B cell (primary cell): ENCODE results near the gene PLA2G12A. TPM values are rescaled to one million over a fixed set of nuclear protein-coding genes. Genes with fewer than 3 reads are reported as not detected.

Source experiments
- ATAC-seq: fragments of 200-7000 bp; cut with Tn5 transposase; one replicate; pipeline ENCODE4 v1.10.0; 2021; ENCODE audit warnings: low read depth, mild to moderate bottlenecking, moderate number of reproducible peaks, moderate library complexity
- CTCF ChIA-PET: fragments of 350-600 bp; sonication (Branson Sonifier 250); formaldehyde crosslinking; loops from one replicate; lab custom pipeline; 2021; ENCODE audit warnings: antibody characterized with exemption, inconsistent platforms; lab: Charles Lee
- POLR2A ChIA-PET: fragments of 350-600 bp; sonication (Branson Sonifier 250); formaldehyde crosslinking; loops from one replicate; lab custom pipeline; 2021; ENCODE audit warnings: antibody characterized with exemption; lab: Charles Lee
- DNase-seq: peaks from one replicate; pipeline ENCODE4 v3.0.0; 2013
- H2AFZ ChIP-seq: 2 replicates; pipeline ENCODE4 v1.6.1; 2012; ENCODE audit warnings: mild to moderate bottlenecking, low read depth, low read length; ENCODE audit not compliant: insufficient read depth, poor library complexity, severe bottlenecking
- H3K27ac ChIP-seq, 2 donors: 1 replicate in 1 of 2; 2 replicates in 1 of 2; pipeline ENCODE4 v1.5.1; 2012 to 2013; ENCODE audit warnings: low read length in 2 of 2, mild to moderate bottlenecking in 2 of 2, moderate library complexity in 1 of 2
- H3K27me3 ChIP-seq, 4 experiments: fragments of 200-600 bp in 1 of 4; sonication (generic) in 1 of 4; replicated peaks in 1 of 4; 1 replicate in 2 of 4; 2 replicates in 2 of 4; pipeline versions ENCODE4 v1.6.1 to v1.7.0; 2013 to 2016; ENCODE audit warnings: low read length in 3 of 4, mild to moderate bottlenecking in 2 of 4, mixed read lengths in 1 of 4, moderate library complexity in 1 of 4; ENCODE audit not compliant: insufficient read depth in 4 of 4, control insufficient read depth in 3 of 4; ENCODE audit errors: control extremely low read depth in 1 of 4
- H3K36me3 ChIP-seq, 2 experiments: replicated peaks in 1 of 2; 1 replicate in 1 of 2; 2 replicates in 1 of 2; pipeline versions ENCODE4 v1.6.1 to v1.7.1; 2013; ENCODE audit warnings: low read length in 1 of 2; ENCODE audit not compliant: insufficient read depth in 2 of 2, control insufficient read depth in 1 of 2; ENCODE audit errors: control extremely low read depth in 1 of 2, extremely low read depth in 1 of 2
- H3K4me1 ChIP-seq, 2 donors: fragments of 200-600 bp in 1 of 2; sonication (generic) in 1 of 2; 1 replicate in 1 of 2; 2 replicates in 1 of 2; pipeline versions ENCODE4 v1.5.1 to v1.6.1; 2013 to 2017; ENCODE audit warnings: low read length in 2 of 2; ENCODE audit not compliant: control insufficient read depth in 2 of 2, insufficient read depth in 2 of 2
- H3K4me2 ChIP-seq: replicated peaks from 2 replicates; pipeline ENCODE3; 2012; ENCODE audit warnings: mild to moderate bottlenecking, low read depth, low read length; ENCODE audit not compliant: poor library complexity, severe bottlenecking
- H3K4me3 ChIP-seq, 5 experiments: fragments of 200-600 bp in 1 of 5; sonication (generic) in 1 of 5; 1 replicate in 3 of 5; 2 replicates in 2 of 5; pipeline versions ENCODE4 v1.5.1 to v1.7.0; 2011 to 2016; ENCODE audit warnings: low read length in 4 of 5, mild to moderate bottlenecking in 4 of 5, low read depth in 2 of 5, control low read depth in 1 of 5, moderate library complexity in 1 of 5; ENCODE audit not compliant: insufficient read depth in 1 of 5; ENCODE audit errors: control extremely low read depth in 1 of 5, extremely low read depth in 1 of 5
- H3K79me2 ChIP-seq: fragments of 200-600 bp; sonication (generic); one replicate; pipeline ENCODE4 v1.6.0; 2016; ENCODE audit warnings: low read length; ENCODE audit not compliant: control insufficient read depth, insufficient read depth
- H3K9ac ChIP-seq: fragments of 200-600 bp; sonication (generic); 2 replicates; pipeline ENCODE4 v1.6.1; 2017; ENCODE audit warnings: mild to moderate bottlenecking, low read length, moderate library complexity
- H3K9me3 ChIP-seq, 3 donors: one replicate each; pipeline versions ENCODE4 v1.6.1 to v1.7.1; 2013; ENCODE audit warnings: low read length in 2 of 3; ENCODE audit not compliant: control insufficient read depth in 2 of 3, insufficient read depth in 1 of 3; ENCODE audit errors: control extremely low read depth in 1 of 3
- H4K20me1 ChIP-seq: 2 replicates; pipeline ENCODE4 v1.6.0; 2012; ENCODE audit warnings: mild to moderate bottlenecking, low read length; ENCODE audit not compliant: insufficient read depth, control insufficient read depth, poor library complexity, severe bottlenecking
- H3K27ac Mint-ChIP-seq: one replicate; pipeline ENCODE4 v1.8.0; 2021; ENCODE audit warnings: mixed read lengths
- H3K27me3 Mint-ChIP-seq: one replicate; pipeline ENCODE4 v1.8.0; 2021; ENCODE audit warnings: mixed read lengths
- H3K4me1 Mint-ChIP-seq: one replicate; pipeline ENCODE4 v1.8.0; 2021; ENCODE audit warnings: mixed read lengths
- H3K4me3 Mint-ChIP-seq: one replicate; pipeline ENCODE4 v1.8.0; 2021; ENCODE audit warnings: mixed read lengths
- H3K9me3 Mint-ChIP-seq: one replicate; pipeline ENCODE4 v1.8.0; 2022; ENCODE audit warnings: mixed read lengths; ENCODE audit not compliant: insufficient read depth
- EZH2 ChIP-seq: IDR thresholded peaks from 2 replicates; pipeline ENCODE4 v1.6.1; 2012; ENCODE audit warnings: borderline replicate concordance, low read depth, mild to moderate bottlenecking, moderate library complexity, low read length; ENCODE audit not compliant: insufficient read depth, poor library complexity, severe bottlenecking
- WGBS: methylation state at CpG from one replicate; pipeline ENCODE4 v1.1.5; 2013; ENCODE audit warnings: missing lambda C conversion rate; ENCODE audit not compliant: insufficient coverage; 5-methylcytosine and 5-hydroxymethylcytosine counted together
- intact Hi-C: fragments of 100-400 bp; cut with micrococcal nuclease; formaldehyde crosslinking; loops from one replicate; pipeline ENCODE4 v1.10.0; 2022
- polyA plus RNA-seq: library from polyadenylated mRNA; depleted of rRNA; stranded (reverse); fragments of >200 nt; gene quantifications from 2 replicates; pipeline ENCODE4 v1.2.3, GENCODE V29; 2012
- total RNA-seq, 2 donors: library from RNA; stranded (reverse); fragments of 120-200 nt in 1 of 2; gene quantifications; 1 replicate in 1 of 2; 2 replicates in 1 of 2; pipeline versions ENCODE4 v1.2.3 to v1.2.4, GENCODE V29; 2013 to 2022
- TF ChIP-seq, protein P1 (sequence below): fragments of 200-600 bp; IDR thresholded peaks from one replicate; pipeline ENCODE4 v1.8.0; 2022; ENCODE audit warnings: antibody characterized with exemption, mild to moderate bottlenecking

Gene PLA2G12A
- total and polyA plus RNA-seq, 2 donors (not counting 1 experiment from before 2014, with no cell fraction given), result 4.9 to 7.9 TPM

DNA sequence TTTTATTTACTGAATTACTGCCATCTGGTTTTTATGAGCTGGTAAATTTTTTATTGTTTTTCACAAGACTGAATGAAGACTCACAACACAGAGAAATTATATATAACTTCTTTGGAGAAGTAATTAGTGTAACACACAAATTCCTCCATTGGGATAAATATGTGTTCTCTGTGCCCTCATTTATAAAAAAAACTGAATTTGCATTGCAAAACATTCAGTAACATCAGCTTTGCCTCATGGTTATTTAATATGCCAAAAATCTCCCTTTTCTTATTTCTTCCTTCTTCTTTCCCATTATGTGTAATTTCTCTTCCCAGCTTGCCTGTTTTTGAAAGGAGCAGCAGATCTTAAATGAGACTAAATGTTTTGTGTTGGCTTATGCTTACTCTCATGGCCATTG is 45.1 kb downstream of the PLA2G12A start:
- Mint-ChIP-seq H3K27me3 (no peaks in the 10 kb centered on the region), H3K27ac (no peak overlapping the region), H3K9me3 (no peaks in the 10 kb centered on the region), H3K4me1 (peaks cover 12% of the 10 kb centered on the region), H3K4me3 (no peak overlapping the region)
- H3K27me3 ChIP-seq, result no peaks in the 10 kb centered on the region
- ChIA-PET POLR2A (no interaction called here), CTCF (interaction anchor here (0.7 to 1.1 kb wide), 2 partner anchors 16 to 23 kb away, joined by 4 to 5 read pairs; no protein-coding TSS in a partner anchor)
- H3K27ac ChIP-seq, result no peak overlapping the region
- H3K9me3 ChIP-seq, result no peaks in the 10 kb centered on the region
- no peak overlapping the region for H3K9ac ChIP-seq
- no peaks in the 10 kb centered on the region for H4K20me1 ChIP-seq
- H3K4me1 ChIP-seq, result no peaks in the 10 kb centered on the region
- H3K36me3 ChIP-seq, result peaks cover 2 to 51% of the 10 kb centered on the region in 2 experiments
- no peak overlapping the region for H3K4me3 ChIP-seq
- no peaks in the 10 kb centered on the region for H3K79me2 ChIP-seq
- intact Hi-C loops, result no loop called here
- H3K4me2 ChIP-seq, result no peak overlapping the region
- no peak for TF ChIP-seq EZH2
- TF ChIP-seq, protein P1, sequence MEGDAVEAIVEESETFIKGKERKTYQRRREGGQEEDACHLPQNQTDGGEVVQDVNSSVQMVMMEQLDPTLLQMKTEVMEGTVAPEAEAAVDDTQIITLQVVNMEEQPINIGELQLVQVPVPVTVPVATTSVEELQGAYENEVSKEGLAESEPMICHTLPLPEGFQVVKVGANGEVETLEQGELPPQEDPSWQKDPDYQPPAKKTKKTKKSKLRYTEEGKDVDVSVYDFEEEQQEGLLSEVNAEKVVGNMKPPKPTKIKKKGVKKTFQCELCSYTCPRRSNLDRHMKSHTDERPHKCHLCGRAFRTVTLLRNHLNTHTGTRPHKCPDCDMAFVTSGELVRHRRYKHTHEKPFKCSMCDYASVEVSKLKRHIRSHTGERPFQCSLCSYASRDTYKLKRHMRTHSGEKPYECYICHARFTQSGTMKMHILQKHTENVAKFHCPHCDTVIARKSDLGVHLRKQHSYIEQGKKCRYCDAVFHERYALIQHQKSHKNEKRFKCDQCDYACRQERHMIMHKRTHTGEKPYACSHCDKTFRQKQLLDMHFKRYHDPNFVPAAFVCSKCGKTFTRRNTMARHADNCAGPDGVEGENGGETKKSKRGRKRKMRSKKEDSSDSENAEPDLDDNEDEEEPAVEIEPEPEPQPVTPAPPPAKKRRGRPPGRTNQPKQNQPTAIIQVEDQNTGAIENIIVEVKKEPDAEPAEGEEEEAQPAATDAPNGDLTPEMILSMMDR, result no peak
- no peak for DNase-seq
- no peak overlapping the region for H2AFZ ChIP-seq
- ATAC-seq, result no peak

DNA sequence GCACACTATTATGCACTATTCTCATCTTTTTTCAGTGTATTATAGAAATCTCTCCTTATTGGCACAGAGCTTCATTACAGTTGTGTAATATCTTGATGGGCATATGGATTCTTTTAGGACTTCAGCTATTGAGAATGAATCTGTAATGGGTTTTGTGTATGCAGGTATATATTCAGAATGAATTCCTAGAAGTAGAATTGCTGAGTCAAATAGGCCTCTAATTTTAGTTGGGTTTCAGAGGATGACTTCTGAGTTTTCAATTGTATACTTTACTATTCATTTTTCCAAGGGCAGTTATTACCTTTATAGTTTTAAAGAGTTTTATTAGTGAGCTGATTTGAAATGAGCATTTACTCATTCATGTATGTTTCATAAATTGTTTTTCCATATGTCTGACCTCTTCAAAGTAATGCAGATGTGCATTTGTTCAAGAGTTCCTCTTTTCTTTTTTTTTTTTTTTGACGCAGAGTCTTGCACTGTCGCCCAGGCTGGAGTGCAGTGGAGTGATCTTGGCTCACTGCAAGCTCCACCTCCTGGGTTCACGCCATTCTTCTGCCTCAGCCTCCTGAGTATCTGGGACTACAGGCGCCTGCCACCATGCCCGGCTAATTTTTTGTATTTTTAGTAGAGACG is 46.1 kb downstream of the PLA2G12A start:
- Histone ChIP-seq H2AFZ (no peak overlapping the region), H3K9ac (no peak overlapping the region), H3K79me2 (no peaks in the 10 kb centered on the region), H3K4me2 (no peak overlapping the region), H3K4me1 (no peaks in the 10 kb centered on the region), H4K20me1 (no peaks in the 10 kb centered on the region), H3K36me3 (peaks cover 2 to 44% of the 10 kb centered on the region in 2 experiments), H3K4me3 (no peak overlapping the region), H3K27me3 (no peaks in the 10 kb centered on the region), H3K27ac (peak overlapping the region in 1 of 2 donors; percentile 42), H3K9me3 (peaks cover 0 to 7% (median 0%) of the 10 kb centered on the region in 3 donors)
- Mint-ChIP-seq H3K27me3 (no peaks in the 10 kb centered on the region), H3K27ac (peak overlapping the region; percentile 42), H3K4me1 (peaks cover 12% of the 10 kb centered on the region), H3K9me3 (no peaks in the 10 kb centered on the region), H3K4me3 (no peak overlapping the region)
- intact Hi-C loops, result no loop called here
- 70% methylated on average over 2 of the region's 6 CpGs for WGBS
- TF ChIP-seq, protein P1, result no peak
- TF ChIP-seq EZH2, result no peak
- POLR2A ChIA-PET, result interaction anchor here (0.7 kb wide), 1 partner anchor 15 kb away, joined by 4 read pairs; no protein-coding TSS in a partner anchor
- DNase-seq (no peak), ATAC-seq (peak; percentile 45)
- CTCF ChIA-PET, result no interaction called here
